Cardiac septum (tissue), 1 donor: ENCODE measurements around the gene ATP13A1. TPM values are rescaled to one million over a fixed set of nuclear protein-coding genes. Genes with fewer than 3 reads are reported as not detected.

Experiments
- DNase-seq: peaks from one replicate; pipeline ENCODE4 v3.0.0-alpha.2; 2020; ENCODE audit warnings: low spot score
- intact Hi-C: fragments of 100-400 bp; cut with DNase I; formaldehyde crosslinking; loops from one replicate; pipeline ENCODE4 v1.14.0; 2022
- total RNA-seq: library from RNA; stranded (reverse); fragmentation: NEBNext Ultra II Directional; extraction: Animal tissue kit (Norgen Biotek cat#: 25700); gene quantifications from one replicate; pipeline ENCODE4 v1.2.1, GENCODE V29; 2021
- donor health status: DM: no; HTN: no; CAD: no.

Gene ATP13A1
- total RNA-seq, 1 donor from 2014 or later: 20.1 TPM

- DNase-seq: no peak
- intact Hi-C loops: no loop called here
Measured at GRCh38 chr19:19649580-19649995, 13.9 kb downstream of the ATP13A1 start.

- intact Hi-C loops: no loop called here
- no peak for DNase-seq
Measured at GRCh38 chr19:19649155-19649554, 14.3 kb downstream of the ATP13A1 start.

GRCh38 chr19:19647037-19647835, 16.2 kb downstream of the ATP13A1 start:
- no peak for DNase-seq
- intact Hi-C loops: no loop called here

GRCh38 chr19:19645233-19645870, 18.1 kb downstream of the ATP13A1 start:
- DNase-seq: no peak
- intact Hi-C loops: no loop called here

- intact Hi-C loops: no loop called here
- DNase-seq: no peak
Measured at GRCh38 chr19:19644054-19644388, 19.5 kb downstream of the ATP13A1 start.

- peak; percentile 93 for DNase-seq
- intact Hi-C loops: loop anchor here (2.0 kb wide), 1 partner anchor 111 kb away; no protein-coding TSS in a partner anchor
Measured at GRCh38 chr19:19643158-19644053, 20.1 kb downstream of the ATP13A1 start, which contains the start of gene GMIP. TSS of gene GMIP (minus strand) at chr19:19643657. CDS start at chr19:19643529, 128 bp downstream.

GRCh38 chr19:19642506-19643157, 20.8 kb downstream of the ATP13A1 start:
- intact Hi-C loops: loop anchor here (2.0 kb wide), 1 partner anchor 110 kb away; no protein-coding TSS in a partner anchor
- DNase-seq: no peak

GRCh38 chr19:19637523-19638251, 25.8 kb downstream of the ATP13A1 start:
- intact Hi-C loops: no loop called here
- DNase-seq: no peak

GRCh38 chr19:19637186-19637522, 26.3 kb downstream of the ATP13A1 start:
- DNase-seq: no peak
- intact Hi-C loops: no loop called here

- no peak for DNase-seq
- intact Hi-C loops: no loop called here
Measured at GRCh38 chr19:19636573-19637185, 26.8 kb downstream of the ATP13A1 start.

- no peak for DNase-seq
- intact Hi-C loops: no loop called here
Measured at GRCh38 chr19:19635313-19635702, 28.2 kb downstream of the ATP13A1 start.

- intact Hi-C loops: no loop called here
- no peak for DNase-seq
Measured at GRCh38 chr19:19634516-19635312, 28.8 kb downstream of the ATP13A1 start.

- intact Hi-C loops: no loop called here
- DNase-seq: no peak
Measured at GRCh38 chr19:19633711-19634515, 29.6 kb downstream of the ATP13A1 start.

GRCh38 chr19:19632661-19633060, 30.8 kb downstream of the ATP13A1 start:
- DNase-seq: no peak
- intact Hi-C loops: no loop called here

GRCh38 chr19:19631346-19631745, 32.1 kb downstream of the ATP13A1 start:
- intact Hi-C loops: no loop called here
- no peak for DNase-seq

GRCh38 chr19:19630426-19630825, 33.0 kb downstream of the ATP13A1 start:
- intact Hi-C loops: no loop called here
- DNase-seq: no peak

GRCh38 chr19:19630062-19630414, 33.4 kb downstream of the ATP13A1 start:
- intact Hi-C loops: no loop called here

More at GRCh38 chr19:19630062-19630414, 33.4 kb downstream of the ATP13A1 start:
- no peak for DNase-seq
